Stimulated activated CD8-positive, alpha-beta memory T cell treated with anti-CD3 and anti-CD28 coated beads, Interleukin-12 subunit alpha, Interleukin-12 subunit beta, amount 100 ng/mL, for 4 hours (primary cell): ENCODE results near the gene SYMPK.

Experiments used
- DNase-seq: peaks from one replicate; pipeline ENCODE4 v3.0.0-alpha.2; 2020; ENCODE audit warnings: low read depth

SYMPK gene

GRCh38 chr19:45781214-45782161 is 81.5 kb downstream of the SYMPK start:
- no peak for DNase-seq

- no peak for DNase-seq
These were observed 82.3 kb downstream of the SYMPK start for GRCh38 chr19:45780448-45781213.

- DNase-seq = no peak
These were observed 82.8 kb downstream of the SYMPK start for GRCh38 chr19:45780146-45780447.

GRCh38 chr19:45779231-45780145 is 83.5 kb downstream of the SYMPK start:
- DNase-seq = peak; percentile 59

- no peak for DNase-seq
These were observed 84.8 kb downstream of the SYMPK start for GRCh38 chr19:45778010-45778661.

GRCh38 chr19:45777395-45777961 is 85.5 kb downstream of the SYMPK start:
- no peak for DNase-seq

- DNase-seq = no peak
These were observed 88.2 kb downstream of the SYMPK start for GRCh38 chr19:45774765-45775164.

GRCh38 chr19:45773384-45773783 is 89.6 kb downstream of the SYMPK start:
- DNase-seq = no peak

- no peak for DNase-seq
These were observed 90.0 kb downstream of the SYMPK start for GRCh38 chr19:45772912-45773311.

- no peak for DNase-seq
These were observed 90.7 kb downstream of the SYMPK start for GRCh38 chr19:45772130-45772840.

- DNase-seq = no peak
These were observed 91.5 kb downstream of the SYMPK start for GRCh38 chr19:45771311-45771933.

- peak; percentile 85 for DNase-seq
These were observed 92.5 kb downstream of the SYMPK start for GRCh38 chr19:45770192-45771101.

- no peak for DNase-seq
These were observed 93.1 kb downstream of the SYMPK start for GRCh38 chr19:45769821-45770191.

- peak; percentile 87 for DNase-seq
These were observed 93.8 kb downstream of the SYMPK start, which contains the start of gene SIX5 for GRCh38 chr19:45768984-45769782. TSS of gene SIX5 (minus strand) at chr19:45769252. CDS start at chr19:45768844, 408 bp downstream.

- DNase-seq = no peak
These were observed 94.3 kb downstream of the SYMPK start for GRCh38 chr19:45768655-45768983.

- DNase-seq = no peak
These were observed 94.9 kb downstream of the SYMPK start for GRCh38 chr19:45767881-45768654.

GRCh38 chr19:45767410-45767880 is 95.5 kb downstream of the SYMPK start:
- no peak for DNase-seq
